ENCODE data around the gene PCDHA1.
"Not testable (repeated sequence)": the region's sequence is repeated elsewhere in the genome, so short reads cannot be mapped to it uniquely, and the experiment has no call there.

PCDHA1 gene

GRCh38 chr5:140875085-140876065 lies 89.4 kb downstream of the PCDHA1 start, which contains the start of gene PCDHA12:
PCDHA12 (plus strand) TSS chr5:140875308; CDS start chr5:140875473, 165 bp downstream.
- Histone ChIP-seq H3K4me3 (ENCODE audit: low read length) (no peak within 1 kb of the TSS), H3K36me3 (ENCODE audit: control insufficient read depth, insufficient read depth, low read length) (no peaks in the 10 kb centered on the region), H3K4me1 (ENCODE audit: control insufficient read depth, insufficient read depth, low read length) (no peaks in the 10 kb centered on the region), H3K27me3 (ENCODE audit: control insufficient read depth, insufficient read depth, low read length) (peaks cover 4% of the 10 kb centered on the region), H3K9ac (ENCODE audit: low read length) (no peak within 1 kb of the TSS), H3K9me3 (ENCODE audit: control insufficient read depth, low read length) (no peaks in the 10 kb centered on the region)

DNA sequence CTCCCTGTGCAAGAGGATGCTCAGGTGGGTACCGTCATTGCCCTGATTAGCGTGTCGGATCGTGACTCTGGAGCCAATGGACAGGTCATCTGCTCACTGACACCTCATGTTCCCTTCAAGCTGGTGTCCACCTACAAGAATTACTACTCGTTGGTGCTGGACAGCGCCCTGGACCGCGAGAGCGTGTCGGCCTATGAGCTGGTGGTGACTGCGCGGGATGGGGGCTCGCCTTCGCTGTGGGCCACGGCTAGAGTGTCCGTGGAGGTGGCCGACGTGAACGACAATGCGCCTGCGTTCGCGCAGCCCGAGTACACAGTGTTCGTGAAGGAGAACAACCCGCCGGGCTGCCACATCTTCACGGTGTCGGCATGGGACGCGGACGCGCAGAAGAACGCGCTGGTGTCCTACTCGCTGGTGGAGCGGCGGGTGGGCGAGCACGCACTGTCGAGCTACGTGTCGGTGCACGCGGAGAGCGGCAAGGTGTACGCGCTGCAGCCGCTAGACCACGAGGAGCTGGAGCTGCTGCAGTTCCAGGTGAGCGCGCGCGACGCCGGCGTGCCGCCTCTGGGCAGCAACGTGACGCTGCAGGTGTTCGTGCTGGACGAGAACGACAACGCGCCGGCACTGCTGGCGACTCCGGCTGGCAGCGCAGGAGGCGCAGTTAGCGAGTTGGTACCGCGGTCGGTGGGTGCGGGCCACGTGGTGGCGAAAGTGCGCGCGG lies 90.8 kb downstream of the PCDHA1 start:
- not testable (repeated sequence) for H3K9ac ChIP-seq (ENCODE audit: low read length); H3K36me3 ChIP-seq (ENCODE audit: control insufficient read depth, insufficient read depth, low read length); H3K4me3 ChIP-seq (ENCODE audit: low read length); H3K27me3 ChIP-seq (ENCODE audit: control insufficient read depth, insufficient read depth, low read length); H3K4me1 ChIP-seq (ENCODE audit: control insufficient read depth, insufficient read depth, low read length); H3K9me3 ChIP-seq (ENCODE audit: control insufficient read depth, low read length)

DNA sequence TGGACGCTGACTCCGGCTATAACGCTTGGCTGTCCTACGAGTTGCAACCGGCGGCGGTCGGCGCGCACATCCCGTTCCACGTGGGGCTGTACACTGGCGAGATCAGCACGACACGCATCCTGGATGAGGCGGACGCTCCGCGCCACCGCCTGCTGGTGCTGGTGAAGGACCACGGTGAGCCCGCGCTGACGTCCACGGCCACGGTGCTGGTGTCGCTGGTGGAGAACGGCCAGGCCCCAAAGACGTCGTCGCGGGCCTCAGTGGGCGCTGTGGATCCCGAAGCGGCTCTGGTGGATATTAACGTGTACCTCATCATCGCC lies 91.3 kb downstream of the PCDHA1 start:
- Histone ChIP-seq H3K4me3 (ENCODE audit: low read length) (no peak overlapping the region), H3K27me3 (ENCODE audit: control insufficient read depth, insufficient read depth, low read length) (peaks cover 4% of the 10 kb centered on the region), H3K9ac (ENCODE audit: low read length) (no peak overlapping the region), H3K4me1 (ENCODE audit: control insufficient read depth, insufficient read depth, low read length) (no peaks in the 10 kb centered on the region), H3K36me3 (ENCODE audit: control insufficient read depth, insufficient read depth, low read length) (no peaks in the 10 kb centered on the region), H3K9me3 (ENCODE audit: control insufficient read depth, low read length) (no peaks in the 10 kb centered on the region)

GRCh38 chr5:140881889-140882590 lies 96.1 kb downstream of the PCDHA1 start, which contains the start of gene PCDHA13:
PCDHA13 (plus strand) TSS chr5:140882124; CDS start chr5:140882269, 145 bp downstream.
- H3K36me3 ChIP-seq (ENCODE audit: control insufficient read depth, insufficient read depth, low read length), result no peaks in the 10 kb centered on the region
- no peak within 1 kb of the TSS for H3K4me3 ChIP-seq (ENCODE audit: low read length)
- no peak within 1 kb of the TSS for H3K9ac ChIP-seq (ENCODE audit: low read length)
- no peaks in the 10 kb centered on the region for H3K4me1 ChIP-seq (ENCODE audit: control insufficient read depth, insufficient read depth, low read length)
- no peaks in the 10 kb centered on the region for H3K27me3 ChIP-seq (ENCODE audit: control insufficient read depth, insufficient read depth, low read length)
- H3K9me3 ChIP-seq (ENCODE audit: control insufficient read depth, low read length), result no peaks in the 10 kb centered on the region

- no peaks in the 10 kb centered on the region for H3K27me3 ChIP-seq (ENCODE audit: control insufficient read depth, insufficient read depth, low read length)
- H3K9me3 ChIP-seq (ENCODE audit: control insufficient read depth, low read length), result no peaks in the 10 kb centered on the region
- H3K36me3 ChIP-seq (ENCODE audit: control insufficient read depth, insufficient read depth, low read length), result no peaks in the 10 kb centered on the region
- H3K4me3 ChIP-seq (ENCODE audit: low read length), result no peak overlapping the region
- no peak overlapping the region for H3K9ac ChIP-seq (ENCODE audit: low read length)
- no peaks in the 10 kb centered on the region for H3K4me1 ChIP-seq (ENCODE audit: control insufficient read depth, insufficient read depth, low read length)
These were observed 96.6 kb downstream of the PCDHA1 start for GRCh38 chr5:140882591-140882899.

DNA sequence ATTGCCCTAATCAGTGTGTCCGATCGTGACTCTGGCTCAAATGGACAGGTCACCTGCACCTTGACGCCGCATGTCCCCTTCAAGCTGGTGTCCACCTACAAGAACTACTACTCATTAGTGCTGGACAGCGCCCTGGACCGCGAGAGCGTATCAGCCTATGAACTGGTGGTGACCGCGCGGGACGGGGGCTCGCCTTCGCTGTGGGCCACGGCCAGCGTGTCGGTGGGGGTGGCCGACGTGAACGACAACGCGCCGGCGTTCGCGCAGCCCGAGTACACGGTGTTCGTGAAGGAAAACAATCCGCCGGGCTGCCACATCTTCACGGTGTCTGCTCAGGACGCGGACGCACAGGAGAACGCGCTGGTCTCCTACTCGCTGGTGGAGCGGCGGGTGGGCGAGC lies 97.4 kb downstream of the PCDHA1 start:
- H3K4me3 ChIP-seq (ENCODE audit: low read length), result no peak overlapping the region
- H3K9me3 ChIP-seq (ENCODE audit: control insufficient read depth, low read length), result no peaks in the 10 kb centered on the region
- H3K9ac ChIP-seq (ENCODE audit: low read length), result no peak overlapping the region

DNA sequence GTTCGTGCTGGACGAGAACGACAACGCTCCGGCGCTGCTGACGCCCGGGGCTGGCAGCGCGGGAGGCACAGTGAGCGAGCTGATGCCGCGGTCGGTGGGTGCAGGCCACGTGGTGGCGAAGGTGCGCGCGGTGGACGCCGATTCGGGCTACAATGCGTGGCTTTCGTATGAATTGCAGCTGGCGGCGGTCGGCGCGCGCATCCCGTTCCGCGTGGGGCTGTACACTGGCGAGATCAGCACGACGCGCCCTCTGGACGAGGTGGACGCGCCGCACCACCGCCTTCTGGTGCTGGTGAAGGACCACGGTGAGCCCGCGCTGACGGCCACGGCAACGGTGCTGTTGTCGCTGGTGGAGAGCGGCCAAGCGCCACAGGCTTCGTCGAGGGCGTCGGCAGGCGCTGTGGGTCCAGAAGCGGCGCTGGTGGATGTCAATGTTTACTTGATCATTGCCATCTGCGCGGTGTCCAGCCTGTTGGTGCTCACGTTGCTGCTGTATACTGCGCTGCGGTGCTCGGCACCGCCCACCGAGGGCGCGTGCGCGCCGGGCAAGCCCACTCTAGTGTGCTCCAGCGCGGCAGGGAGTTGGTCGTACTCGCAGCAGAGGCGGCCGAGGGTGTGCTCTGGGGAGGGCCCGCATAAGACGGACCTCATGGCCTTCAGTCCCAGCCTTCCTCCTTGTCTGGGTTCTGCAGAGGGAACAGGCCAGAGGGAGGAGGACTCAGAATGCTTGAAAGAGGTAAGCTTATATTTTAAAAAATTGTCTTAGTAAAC lies 98.2 kb downstream of the PCDHA1 start:
- H3K4me1 ChIP-seq (ENCODE audit: control insufficient read depth, insufficient read depth, low read length), result no peaks in the 10 kb centered on the region
- no peaks in the 10 kb centered on the region for H3K27me3 ChIP-seq (ENCODE audit: control insufficient read depth, insufficient read depth, low read length)
- H3K9me3 ChIP-seq (ENCODE audit: control insufficient read depth, low read length), result no peaks in the 10 kb centered on the region
- no peaks in the 10 kb centered on the region for H3K36me3 ChIP-seq (ENCODE audit: control insufficient read depth, insufficient read depth, low read length)
- H3K9ac ChIP-seq (ENCODE audit: low read length), result no peak overlapping the region
- no peak overlapping the region for H3K4me3 ChIP-seq (ENCODE audit: low read length)

More for the DNA sequence above, 97.4 kb downstream of the PCDHA1 start:
- Histone ChIP-seq H3K4me1 (ENCODE audit: control insufficient read depth, insufficient read depth, low read length) (no peaks in the 10 kb centered on the region), H3K27me3 (ENCODE audit: control insufficient read depth, insufficient read depth, low read length) (no peaks in the 10 kb centered on the region), H3K36me3 (ENCODE audit: control insufficient read depth, insufficient read depth, low read length) (no peaks in the 10 kb centered on the region)

GRCh38 chr5:140916325-140916724 lies 130.4 kb downstream of the PCDHA1 start:
- Histone ChIP-seq H3K9me3 (ENCODE audit: control insufficient read depth, low read length) (no peaks in the 10 kb centered on the region), H3K36me3 (ENCODE audit: control insufficient read depth, insufficient read depth, low read length) (no peaks in the 10 kb centered on the region), H3K4me1 (ENCODE audit: control insufficient read depth, insufficient read depth, low read length) (no peaks in the 10 kb centered on the region), H3K4me3 (ENCODE audit: low read length) (no peak overlapping the region), H3K27me3 (ENCODE audit: control insufficient read depth, insufficient read depth, low read length) (no peaks in the 10 kb centered on the region), H3K9ac (ENCODE audit: low read length) (no peak overlapping the region)

DNA sequence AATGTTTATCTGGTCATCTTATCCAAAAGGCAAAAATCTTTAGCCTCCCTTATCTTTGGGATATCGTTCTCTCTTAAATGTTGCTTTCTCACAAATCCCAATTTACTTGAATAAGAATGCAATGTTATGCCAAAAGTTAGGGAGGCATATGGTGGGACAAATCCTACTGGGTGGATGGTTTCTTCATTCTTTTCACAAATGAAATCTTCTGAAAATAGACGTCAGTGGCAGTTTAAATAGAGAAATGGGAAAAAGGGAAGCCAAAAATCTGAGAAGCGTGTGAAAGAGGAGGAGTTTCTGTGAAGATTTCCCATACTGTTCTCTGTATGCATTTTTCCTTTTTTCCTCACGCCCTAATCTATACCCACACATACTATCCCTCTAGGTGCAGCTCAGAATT lies 137.7 kb downstream of the PCDHA1 start:
- peaks cover 7% of the 10 kb centered on the region for H3K4me1 ChIP-seq (ENCODE audit: control insufficient read depth, insufficient read depth, low read length)
- no peak overlapping the region for H3K9ac ChIP-seq (ENCODE audit: low read length)
- no peaks in the 10 kb centered on the region for H3K9me3 ChIP-seq (ENCODE audit: control insufficient read depth, low read length)
- H3K36me3 ChIP-seq (ENCODE audit: control insufficient read depth, insufficient read depth, low read length), result no peaks in the 10 kb centered on the region
- H3K27me3 ChIP-seq (ENCODE audit: control insufficient read depth, insufficient read depth, low read length), result peaks cover 30% of the 10 kb centered on the region
- no peak overlapping the region for H3K4me3 ChIP-seq (ENCODE audit: low read length)

DNA sequence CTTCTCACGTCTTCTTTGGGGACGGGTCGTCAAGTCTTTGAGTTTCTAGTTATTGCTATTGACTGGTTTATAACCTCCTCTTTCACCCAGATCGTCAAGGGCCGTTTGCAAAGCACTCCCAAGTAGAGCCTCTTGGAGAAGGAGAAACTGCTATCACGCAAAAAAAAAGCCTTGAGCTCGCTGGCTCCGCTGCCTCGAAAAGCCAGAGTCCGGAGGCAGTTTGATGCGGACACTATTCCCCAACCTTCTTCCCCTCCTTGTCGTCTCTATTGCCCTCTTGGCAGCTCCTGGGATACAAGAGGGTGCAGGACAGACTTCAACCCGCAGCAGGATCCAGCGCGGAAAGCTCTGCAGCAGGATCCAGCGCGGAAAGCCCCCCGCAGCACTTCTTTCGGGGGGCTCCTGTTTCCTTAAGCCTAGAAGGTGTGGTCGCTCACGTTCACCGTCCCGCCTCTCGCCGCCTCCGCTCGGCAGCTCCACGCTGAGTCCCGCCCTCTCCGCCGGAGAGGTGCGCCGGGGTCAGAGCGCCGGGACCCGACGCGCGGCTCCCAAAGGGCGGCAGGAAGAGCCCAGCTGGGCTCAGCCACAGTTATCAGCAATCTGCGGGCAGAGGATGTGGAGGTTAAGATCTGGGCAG lies 140.0 kb downstream of the PCDHA1 start, which contains the start of gene PCDHAC1:
TSS of gene PCDHAC1 (plus strand) at position 494 of the 637 bp plus-strand sequence. CDS start 594 bp downstream, outside the sequence.
- peaks cover 31% of the 10 kb centered on the region for H3K27me3 ChIP-seq (ENCODE audit: control insufficient read depth, insufficient read depth, low read length)
- peaks cover 7% of the 10 kb centered on the region for H3K4me1 ChIP-seq (ENCODE audit: control insufficient read depth, insufficient read depth, low read length)
- H3K4me3 ChIP-seq (ENCODE audit: low read length), result peak within 1 kb of the TSS; percentile 45
- no peaks in the 10 kb centered on the region for H3K36me3 ChIP-seq (ENCODE audit: control insufficient read depth, insufficient read depth, low read length)
- H3K9ac ChIP-seq (ENCODE audit: low read length), result no peak within 1 kb of the TSS
- H3K9me3 ChIP-seq (ENCODE audit: control insufficient read depth, low read length), result no peaks in the 10 kb centered on the region

Data from mucosa of stomach (tissue), 1 donor.